Measurements from ENCODE around the gene RARB. TPM values are rescaled to one million over a fixed set of nuclear protein-coding genes. Genes with fewer than 3 reads are reported as not detected.

The RARB gene
- total RNA-seq, 2 donors from 2014 or later: 21.5 to 21.9 TPM

DNA sequence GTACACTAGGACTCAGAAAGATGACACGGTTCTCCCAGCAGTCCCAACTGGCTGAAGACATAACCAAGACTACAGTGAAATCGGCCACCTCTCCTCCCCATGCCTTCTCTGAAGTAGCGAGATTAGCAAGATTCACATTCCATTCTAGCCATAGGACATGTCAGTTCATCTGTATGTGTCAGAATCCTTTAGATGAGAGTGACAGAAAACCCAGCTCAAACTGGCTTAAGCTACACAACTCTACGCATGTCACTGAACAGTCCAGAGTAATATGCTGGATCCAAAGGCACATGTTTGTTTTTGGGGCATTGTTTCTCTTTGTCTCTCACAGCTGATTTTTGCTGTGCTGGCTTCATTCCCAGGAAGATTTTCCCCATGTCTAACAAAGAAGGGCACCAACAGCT is 75.8 kb downstream of the RARB start:
- no peaks in the 10 kb centered on the region for H3K4me1 ChIP-seq (ENCODE audit: control insufficient read depth, insufficient read depth, low read length)
- DNase-seq: no peak
- no peak overlapping the region for H3K27ac Mint-ChIP-seq
- no peaks in the 10 kb centered on the region for H3K9me3 ChIP-seq (ENCODE audit: control insufficient read depth, low read length)
- no peaks in the 10 kb centered on the region for H3K9me3 Mint-ChIP-seq
- H3K27ac ChIP-seq (ENCODE audit: low read depth, low read length): no peak overlapping the region
- peaks cover 52% of the 10 kb centered on the region for H3K36me3 Mint-ChIP-seq (ENCODE audit: low read depth)
- no peak overlapping the region for H3K9ac ChIP-seq (ENCODE audit: extremely low read depth, low read length, poor library complexity, severe bottlenecking)
- H3K4me3 ChIP-seq (ENCODE audit: low read length): no peak overlapping the region
- H3K36me3 ChIP-seq (ENCODE audit: control insufficient read depth, insufficient read depth, low read length): peaks cover 52% of the 10 kb centered on the region
- peaks cover 11% of the 10 kb centered on the region for H3K4me1 Mint-ChIP-seq
- TF ChIP-seq, protein P1, sequence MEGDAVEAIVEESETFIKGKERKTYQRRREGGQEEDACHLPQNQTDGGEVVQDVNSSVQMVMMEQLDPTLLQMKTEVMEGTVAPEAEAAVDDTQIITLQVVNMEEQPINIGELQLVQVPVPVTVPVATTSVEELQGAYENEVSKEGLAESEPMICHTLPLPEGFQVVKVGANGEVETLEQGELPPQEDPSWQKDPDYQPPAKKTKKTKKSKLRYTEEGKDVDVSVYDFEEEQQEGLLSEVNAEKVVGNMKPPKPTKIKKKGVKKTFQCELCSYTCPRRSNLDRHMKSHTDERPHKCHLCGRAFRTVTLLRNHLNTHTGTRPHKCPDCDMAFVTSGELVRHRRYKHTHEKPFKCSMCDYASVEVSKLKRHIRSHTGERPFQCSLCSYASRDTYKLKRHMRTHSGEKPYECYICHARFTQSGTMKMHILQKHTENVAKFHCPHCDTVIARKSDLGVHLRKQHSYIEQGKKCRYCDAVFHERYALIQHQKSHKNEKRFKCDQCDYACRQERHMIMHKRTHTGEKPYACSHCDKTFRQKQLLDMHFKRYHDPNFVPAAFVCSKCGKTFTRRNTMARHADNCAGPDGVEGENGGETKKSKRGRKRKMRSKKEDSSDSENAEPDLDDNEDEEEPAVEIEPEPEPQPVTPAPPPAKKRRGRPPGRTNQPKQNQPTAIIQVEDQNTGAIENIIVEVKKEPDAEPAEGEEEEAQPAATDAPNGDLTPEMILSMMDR (conservative IDR thresholded peaks at IDR 0.05): no peak
- no peaks in the 10 kb centered on the region for H3K27me3 ChIP-seq (ENCODE audit: control insufficient read depth, insufficient read depth, low read length, poor library complexity, severe bottlenecking)
- H3K4me3 Mint-ChIP-seq: no peak overlapping the region
- no peaks in the 10 kb centered on the region for H3K27me3 Mint-ChIP-seq (ENCODE audit: insufficient read depth)
- 87 to 100% methylated on average over 1 to 4 of the region's 4 CpGs for WGBS, 2 experiments (ENCODE audit: insufficient coverage in 1 of 2, insufficient read length in 1 of 2)

DNA sequence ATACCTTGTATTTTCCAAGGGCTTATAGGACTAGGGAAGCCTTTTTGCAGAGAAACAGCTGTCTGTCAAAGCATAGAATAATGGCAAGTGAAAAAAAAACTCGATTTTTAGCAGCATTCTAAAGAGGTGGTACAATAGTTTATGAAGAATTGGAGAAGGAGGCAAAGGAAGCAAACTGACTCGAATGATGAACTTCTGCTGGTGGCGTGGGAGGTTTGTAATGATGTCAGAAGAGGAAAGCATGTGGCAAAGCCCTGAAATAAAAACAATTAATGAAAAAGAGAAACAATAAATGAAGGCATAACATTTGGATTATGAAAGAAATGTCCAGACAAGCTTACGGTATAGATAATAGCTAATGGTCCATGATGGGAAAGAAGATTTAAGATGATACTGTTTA is 77.5 kb downstream of the RARB start:
- no peaks in the 10 kb centered on the region for H3K27me3 Mint-ChIP-seq (ENCODE audit: insufficient read depth)
- H3K4me3 ChIP-seq (ENCODE audit: low read length): no peak overlapping the region
- H3K4me1 ChIP-seq (ENCODE audit: control insufficient read depth, insufficient read depth, low read length): no peaks in the 10 kb centered on the region
- peaks cover 8% of the 10 kb centered on the region for H3K4me1 Mint-ChIP-seq
- no peak overlapping the region for H3K9ac ChIP-seq (ENCODE audit: extremely low read depth, low read length, poor library complexity, severe bottlenecking)
- no peak overlapping the region for H3K27ac ChIP-seq (ENCODE audit: low read depth, low read length)
- H3K9me3 ChIP-seq (ENCODE audit: control insufficient read depth, low read length): no peaks in the 10 kb centered on the region
- H3K9me3 Mint-ChIP-seq: no peaks in the 10 kb centered on the region
- H3K36me3 Mint-ChIP-seq (ENCODE audit: low read depth): peaks cover 61% of the 10 kb centered on the region
- no peak for DNase-seq
- H3K27ac Mint-ChIP-seq: no peak overlapping the region
- 95 to 98% methylated on average over 4 of the region's 4 CpGs for WGBS, 2 experiments (ENCODE audit: insufficient coverage in 1 of 2, insufficient read length in 1 of 2)
- TF ChIP-seq, protein P1 (conservative IDR thresholded peaks at IDR 0.05): no peak
- H3K4me3 Mint-ChIP-seq: no peak overlapping the region
- no peaks in the 10 kb centered on the region for H3K27me3 ChIP-seq (ENCODE audit: control insufficient read depth, insufficient read depth, low read length, poor library complexity, severe bottlenecking)
- peaks cover 64% of the 10 kb centered on the region for H3K36me3 ChIP-seq (ENCODE audit: control insufficient read depth, insufficient read depth, low read length)

DNA sequence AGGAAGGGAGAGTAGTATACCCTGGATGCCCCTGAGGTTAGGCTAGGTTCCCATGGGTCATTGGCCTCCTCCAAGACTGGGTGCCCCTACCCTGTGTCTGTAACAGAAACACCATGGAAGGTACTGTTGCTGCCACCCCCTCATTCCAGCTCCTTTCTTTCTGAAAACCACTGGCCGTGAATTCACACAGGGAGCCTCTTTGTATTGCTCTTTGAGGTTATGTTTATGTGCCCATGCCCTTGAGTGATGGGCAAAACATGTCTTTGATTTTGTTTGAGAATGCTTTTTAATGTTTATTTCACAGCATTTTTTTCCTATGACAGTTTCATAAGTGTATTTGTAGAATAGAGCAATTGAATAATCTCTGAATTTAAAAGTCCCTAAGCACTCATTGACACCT is 79.7 kb downstream of the RARB start:
- H3K36me3 ChIP-seq (ENCODE audit: control insufficient read depth, insufficient read depth, low read length): peaks cover 43% of the 10 kb centered on the region
- no peak overlapping the region for H3K27ac ChIP-seq (ENCODE audit: low read depth, low read length)
- Mint-ChIP-seq H3K4me1 (peaks cover 8% of the 10 kb centered on the region), H3K27ac (no peak overlapping the region), H3K4me3 (no peak overlapping the region), H3K9me3 (no peaks in the 10 kb centered on the region), H3K36me3 (ENCODE audit: low read depth) (peaks cover 49% of the 10 kb centered on the region), H3K27me3 (ENCODE audit: insufficient read depth) (no peaks in the 10 kb centered on the region)
- no peak for DNase-seq
- H3K27me3 ChIP-seq (ENCODE audit: control insufficient read depth, insufficient read depth, low read length, poor library complexity, severe bottlenecking): no peaks in the 10 kb centered on the region
- no peak overlapping the region for H3K9ac ChIP-seq (ENCODE audit: extremely low read depth, low read length, poor library complexity, severe bottlenecking)
- no peak overlapping the region for H3K4me3 ChIP-seq (ENCODE audit: low read length)
- TF ChIP-seq, protein P1 (conservative IDR thresholded peaks at IDR 0.05): no peak
- 100% methylated on average over 1 of the region's 1 CpG; no CpG with 5 or more reads in 1 of the 2 experiments for WGBS, 2 experiments (ENCODE audit: insufficient coverage in 1 of 2, insufficient read length in 1 of 2)
- no peaks in the 10 kb centered on the region for H3K4me1 ChIP-seq (ENCODE audit: control insufficient read depth, insufficient read depth, low read length)
- no peaks in the 10 kb centered on the region for H3K9me3 ChIP-seq (ENCODE audit: control insufficient read depth, low read length)
